Measurements from ENCODE around the gene CGNL1. TPM values are rescaled to one million over a fixed set of nuclear protein-coding genes. Genes with fewer than 3 reads are reported as not detected.

The CGNL1 gene
- total RNA-seq, 2 donors from 2014 or later: 82.6 to 98.0 TPM

DNA sequence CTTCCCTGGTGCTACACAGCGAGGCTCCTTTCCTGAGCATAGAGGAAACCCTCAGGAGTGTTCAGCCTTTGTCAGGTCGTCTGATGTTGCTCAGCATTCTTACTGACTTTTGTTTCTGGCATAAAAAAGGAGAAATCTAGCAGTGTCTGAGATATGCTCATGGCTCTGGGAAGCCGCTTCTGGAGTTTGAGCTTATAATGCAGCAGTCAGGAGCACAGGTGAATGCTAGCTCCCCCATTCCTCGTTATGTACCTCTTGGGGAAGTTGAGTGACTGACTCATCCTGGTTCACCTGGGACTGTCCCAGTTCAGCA, 166.2 kb downstream of the CGNL1 start:
- Histone ChIP-seq H3K36me3 (ENCODE audit: control insufficient read depth, insufficient read depth, low read length) (peaks cover 94% of the 10 kb centered on the region), H3K27ac (ENCODE audit: low read depth, low read length) (no peak overlapping the region), H3K9me3 (ENCODE audit: control insufficient read depth, low read length) (no peaks in the 10 kb centered on the region), H3K27me3 (ENCODE audit: control insufficient read depth, insufficient read depth, low read length, poor library complexity, severe bottlenecking) (no peaks in the 10 kb centered on the region), H3K4me1 (ENCODE audit: control insufficient read depth, insufficient read depth, low read length) (peaks cover 5% of the 10 kb centered on the region), H3K4me3 (ENCODE audit: low read length) (no peak overlapping the region), H3K9ac (ENCODE audit: extremely low read depth, low read length, poor library complexity, severe bottlenecking) (no peak overlapping the region)
- Mint-ChIP-seq H3K27ac (no peak overlapping the region), H3K27me3 (ENCODE audit: insufficient read depth) (no peaks in the 10 kb centered on the region), H3K4me3 (no peak overlapping the region), H3K9me3 (no peaks in the 10 kb centered on the region), H3K36me3 (ENCODE audit: low read depth) (peaks cover 88% of the 10 kb centered on the region), H3K4me1 (peaks cover 4% of the 10 kb centered on the region)
- no peak for DNase-seq
- TF ChIP-seq, protein P1, sequence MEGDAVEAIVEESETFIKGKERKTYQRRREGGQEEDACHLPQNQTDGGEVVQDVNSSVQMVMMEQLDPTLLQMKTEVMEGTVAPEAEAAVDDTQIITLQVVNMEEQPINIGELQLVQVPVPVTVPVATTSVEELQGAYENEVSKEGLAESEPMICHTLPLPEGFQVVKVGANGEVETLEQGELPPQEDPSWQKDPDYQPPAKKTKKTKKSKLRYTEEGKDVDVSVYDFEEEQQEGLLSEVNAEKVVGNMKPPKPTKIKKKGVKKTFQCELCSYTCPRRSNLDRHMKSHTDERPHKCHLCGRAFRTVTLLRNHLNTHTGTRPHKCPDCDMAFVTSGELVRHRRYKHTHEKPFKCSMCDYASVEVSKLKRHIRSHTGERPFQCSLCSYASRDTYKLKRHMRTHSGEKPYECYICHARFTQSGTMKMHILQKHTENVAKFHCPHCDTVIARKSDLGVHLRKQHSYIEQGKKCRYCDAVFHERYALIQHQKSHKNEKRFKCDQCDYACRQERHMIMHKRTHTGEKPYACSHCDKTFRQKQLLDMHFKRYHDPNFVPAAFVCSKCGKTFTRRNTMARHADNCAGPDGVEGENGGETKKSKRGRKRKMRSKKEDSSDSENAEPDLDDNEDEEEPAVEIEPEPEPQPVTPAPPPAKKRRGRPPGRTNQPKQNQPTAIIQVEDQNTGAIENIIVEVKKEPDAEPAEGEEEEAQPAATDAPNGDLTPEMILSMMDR (conservative IDR thresholded peaks at IDR 0.05): no peak
- WGBS, 2 experiments (ENCODE audit: insufficient coverage in 1 of 2, insufficient read length in 1 of 2): 35 to 45% methylated on average over 3 to 4 of the region's 4 CpGs

DNA sequence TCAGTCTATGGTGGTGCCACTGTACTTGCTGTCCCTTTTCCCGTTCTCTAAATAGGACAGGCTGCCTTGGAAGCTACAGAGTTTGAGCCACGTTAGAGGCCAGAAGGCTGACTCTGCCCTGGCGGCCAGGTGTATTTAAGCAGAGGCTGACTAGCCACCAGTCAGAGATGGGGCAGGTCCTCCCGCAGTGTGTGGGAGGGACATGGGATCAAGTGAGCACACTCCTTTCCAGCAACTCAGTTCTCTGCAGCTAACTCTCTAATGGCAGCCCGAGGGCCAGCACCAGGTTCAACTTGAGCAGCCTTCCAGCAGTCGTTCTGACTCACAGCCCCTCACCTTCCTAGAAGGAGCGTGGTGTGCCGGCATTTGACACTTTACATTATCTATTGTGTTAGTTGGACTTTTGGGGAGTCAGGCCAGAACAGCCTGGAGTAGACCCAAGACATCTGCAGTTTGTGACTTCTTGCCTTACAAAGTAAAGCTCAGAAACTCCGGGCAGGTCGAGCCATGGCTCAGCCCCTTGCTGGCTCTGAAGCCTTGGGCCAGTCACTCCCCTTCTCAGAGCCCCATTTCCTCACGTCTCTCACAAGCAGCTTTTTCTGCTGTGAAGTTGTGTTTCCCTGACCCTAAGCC, 168.7 kb downstream of the CGNL1 start:
- 91 to 96% methylated on average over 8 to 11 of the region's 11 CpGs for WGBS, 2 experiments (ENCODE audit: insufficient coverage in 1 of 2, insufficient read length in 1 of 2)
- DNase-seq: peak; percentile 46
- Mint-ChIP-seq H3K36me3 (ENCODE audit: low read depth) (peaks cover 87% of the 10 kb centered on the region), H3K27ac (no peak overlapping the region), H3K9me3 (no peaks in the 10 kb centered on the region), H3K4me3 (no peak overlapping the region), H3K4me1 (peaks cover 9% of the 10 kb centered on the region), H3K27me3 (ENCODE audit: insufficient read depth) (no peaks in the 10 kb centered on the region)
- Histone ChIP-seq H3K9me3 (ENCODE audit: control insufficient read depth, low read length) (no peaks in the 10 kb centered on the region), H3K36me3 (ENCODE audit: control insufficient read depth, insufficient read depth, low read length) (peaks cover 94% of the 10 kb centered on the region), H3K4me3 (ENCODE audit: low read length) (no peak overlapping the region), H3K4me1 (ENCODE audit: control insufficient read depth, insufficient read depth, low read length) (no peaks in the 10 kb centered on the region), H3K9ac (ENCODE audit: extremely low read depth, low read length, poor library complexity, severe bottlenecking) (no peak overlapping the region), H3K27me3 (ENCODE audit: control insufficient read depth, insufficient read depth, low read length, poor library complexity, severe bottlenecking) (no peaks in the 10 kb centered on the region), H3K27ac (ENCODE audit: low read depth, low read length) (no peak overlapping the region)
- TF ChIP-seq, protein P1 (conservative IDR thresholded peaks at IDR 0.05): no peak

DNA sequence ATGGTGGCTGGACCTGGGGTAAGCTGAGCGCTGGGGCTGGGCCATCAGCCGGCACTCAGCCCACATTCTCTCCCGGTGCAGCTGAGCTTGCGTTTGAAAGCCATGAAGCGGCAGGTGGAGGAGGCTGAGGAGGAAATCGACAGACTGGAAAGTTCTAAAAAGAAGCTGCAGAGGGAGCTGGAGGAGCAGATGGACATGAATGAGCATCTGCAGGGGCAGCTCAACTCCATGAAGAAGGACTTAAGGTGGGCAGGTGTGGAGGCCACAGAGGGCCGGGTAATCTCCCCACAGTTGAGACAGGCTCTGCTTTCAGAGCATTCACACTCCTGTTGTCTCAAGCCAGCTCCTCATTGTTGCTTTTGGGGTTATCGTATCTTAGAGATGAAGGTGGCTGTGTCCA, 169.7 kb downstream of the CGNL1 start:
- no peaks in the 10 kb centered on the region for H3K27me3 ChIP-seq (ENCODE audit: control insufficient read depth, insufficient read depth, low read length, poor library complexity, severe bottlenecking)
- Mint-ChIP-seq H3K27me3 (ENCODE audit: insufficient read depth) (no peaks in the 10 kb centered on the region), H3K4me1 (peaks cover 10% of the 10 kb centered on the region), H3K4me3 (no peak overlapping the region), H3K36me3 (ENCODE audit: low read depth) (peaks cover 84% of the 10 kb centered on the region), H3K27ac (no peak overlapping the region), H3K9me3 (no peaks in the 10 kb centered on the region)
- no peak for DNase-seq
- H3K9me3 ChIP-seq (ENCODE audit: control insufficient read depth, low read length): no peaks in the 10 kb centered on the region
- 91 to 96% methylated on average over 7 to 8 of the region's 8 CpGs for WGBS, 2 experiments (ENCODE audit: insufficient coverage in 1 of 2, insufficient read length in 1 of 2)
- no peak overlapping the region for H3K4me3 ChIP-seq (ENCODE audit: low read length)
- TF ChIP-seq, protein P1 (conservative IDR thresholded peaks at IDR 0.05): peak; percentile 36
- peaks cover 95% of the 10 kb centered on the region for H3K36me3 ChIP-seq (ENCODE audit: control insufficient read depth, insufficient read depth, low read length)
- no peak overlapping the region for H3K27ac ChIP-seq (ENCODE audit: low read depth, low read length)
- no peak overlapping the region for H3K9ac ChIP-seq (ENCODE audit: extremely low read depth, low read length, poor library complexity, severe bottlenecking)
- peaks cover 5% of the 10 kb centered on the region for H3K4me1 ChIP-seq (ENCODE audit: control insufficient read depth, insufficient read depth, low read length)

All from endodermal cell (in vitro differentiated cells).